Uterus (tissue), 4 donors: ENCODE results near the gene SDC3. TPM values are rescaled to one million over a fixed set of nuclear protein-coding genes. Genes with fewer than 3 reads are reported as not detected.

ENCODE experiments used
- DNase-seq, 2 donors: peaks; one replicate each; pipeline ENCODE4 v3.0.0-alpha.2; 2019 to 2020
- H3K27ac ChIP-seq, 2 donors: fragments of 200-600 bp; sonication (generic); 1 replicate in 1 of 2; 2 replicates in 1 of 2; pipeline ENCODE4 v1.5.1; 2016 to 2018
- H3K27me3 ChIP-seq, 2 donors: fragments of 200-600 bp; sonication (generic); one replicate each; pipeline ENCODE4 v1.5.1; 2018 to 2019; ENCODE audit warnings: control low read depth in 1 of 2
- H3K36me3 ChIP-seq, 2 donors: fragments of 200-600 bp; sonication (generic); one replicate each; pipeline ENCODE4 v1.5.1; 2019; ENCODE audit warnings: control low read depth in 1 of 2
- H3K4me1 ChIP-seq, 2 donors: fragments of 200-600 bp; sonication (generic); one replicate each; pipeline ENCODE4 v1.5.1; 2018 to 2019; ENCODE audit warnings: control low read depth in 1 of 2
- H3K4me3 ChIP-seq, 2 donors: fragments of 200-600 bp; sonication (generic); 1 replicate in 1 of 2; 2 replicates in 1 of 2; pipeline ENCODE4 v1.5.1; 2018 to 2019; ENCODE audit warnings: mild to moderate bottlenecking in 1 of 2
- H3K9me3 ChIP-seq, 2 donors: fragments of 200-600 bp; sonication (generic); one replicate each; pipeline ENCODE4 v1.5.1; 2019; ENCODE audit warnings: control low read depth in 1 of 2
- CTCF ChIP-seq, 4 experiments: fragments of 200-600 bp in 2 of 4; fragments of 450-650 bp in 2 of 4; sonication (generic) in 2 of 4; IDR thresholded peaks; one replicate each; pipeline ENCODE4 v1.5.1; 2016 to 2019; ENCODE audit warnings: antibody characterized with exemption in 4 of 4, mild to moderate bottlenecking in 2 of 4, moderate library complexity in 1 of 4
- POLR2A ChIP-seq, 2 donors: fragments of 450-650 bp; IDR thresholded peaks; one replicate each; pipeline ENCODE4 v1.6.1; 2016; ENCODE audit warnings: antibody characterized with exemption in 2 of 2, mild to moderate bottlenecking in 1 of 2, moderate library complexity in 1 of 2
- intact Hi-C: fragments of 100-400 bp; cut with DNase I; formaldehyde crosslinking; loops from one replicate; pipeline ENCODE4 v1.15.1; 2023; ENCODE audit warnings: low total_unique reads
- total RNA-seq, 4 donors: library from RNA; depleted of rRNA in 3 of 4; stranded (reverse); fragments of >200 nt in 3 of 4; gene quantifications; one replicate each; pipeline versions ENCODE4 v1.1.0 to v1.2.4, GENCODE V29; 2014 to 2023
- donor health status: DM: yes; HTN: yes; CAD: no.

The SDC3 gene
- total RNA-seq, 4 donors from 2014 or later = 12.4 to 38.3 (median 30.5) TPM

DNA sequence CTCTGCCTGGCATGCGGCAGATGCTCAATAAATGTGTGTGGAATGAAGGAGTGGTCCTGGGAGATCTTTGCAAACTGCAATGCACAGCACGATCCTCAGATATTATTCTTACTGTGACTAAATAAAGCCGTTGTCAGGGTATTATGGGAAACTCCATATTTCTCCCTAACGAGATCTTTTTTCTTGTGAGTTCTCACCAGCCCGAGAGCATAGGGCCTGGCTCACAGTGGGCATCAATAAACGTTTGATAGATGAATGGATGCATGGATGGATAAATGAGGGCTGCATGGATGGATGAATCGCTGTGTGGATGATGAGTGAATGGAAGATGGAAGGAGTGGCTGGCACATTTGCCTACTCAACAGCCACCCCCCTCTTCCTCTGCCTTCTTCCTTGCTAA is 69.6 kb downstream of the SDC3 start:
- no peaks in the 10 kb centered on the region for H3K9me3 ChIP-seq
- no peak overlapping the region for H3K4me3 ChIP-seq
- no peaks in the 10 kb centered on the region for H3K4me1 ChIP-seq
- H3K36me3 ChIP-seq = no peaks in the 10 kb centered on the region
- TF ChIP-seq POLR2A (IDR thresholded peaks at IDR 0.05) (no peak), CTCF (IDR thresholded peaks at IDR 0.05) (no peak)
- intact Hi-C loops = no loop called here
- no peak for DNase-seq
- H3K27ac ChIP-seq = no peak overlapping the region
- no peaks in the 10 kb centered on the region for H3K27me3 ChIP-seq

- no peak for TF ChIP-seq POLR2A (IDR thresholded peaks at IDR 0.05)
- TF ChIP-seq CTCF (IDR thresholded peaks at IDR 0.05) = no peak
- Histone ChIP-seq H3K27ac (no peak overlapping the region), H3K4me3 (no peak overlapping the region), H3K9me3 (no peaks in the 10 kb centered on the region), H3K4me1 (no peaks in the 10 kb centered on the region), H3K36me3 (no peaks in the 10 kb centered on the region), H3K27me3 (no peaks in the 10 kb centered on the region)
- intact Hi-C loops = no loop called here
- no peak for DNase-seq
Observed at GRCh38 chr1:30837653-30838052, 70.9 kb downstream of the SDC3 start.

- intact Hi-C loops = no loop called here
- no peak for TF ChIP-seq POLR2A (IDR thresholded peaks at IDR 0.05)
- TF ChIP-seq CTCF (IDR thresholded peaks at IDR 0.05) = no peak
- DNase-seq = no peak
- no peaks in the 10 kb centered on the region for H3K4me1 ChIP-seq
- H3K36me3 ChIP-seq = no peaks in the 10 kb centered on the region
- H3K27me3 ChIP-seq = no peaks in the 10 kb centered on the region
- H3K9me3 ChIP-seq = no peaks in the 10 kb centered on the region
- no peak overlapping the region for H3K4me3 ChIP-seq
- no peak overlapping the region for H3K27ac ChIP-seq
Observed at GRCh38 chr1:30834253-30834652, 74.3 kb downstream of the SDC3 start.

GRCh38 chr1:30830537-30830936 is 78.0 kb downstream of the SDC3 start:
- Histone ChIP-seq H3K4me3 (no peak overlapping the region), H3K27me3 (no peaks in the 10 kb centered on the region), H3K36me3 (no peaks in the 10 kb centered on the region), H3K9me3 (no peaks in the 10 kb centered on the region), H3K4me1 (no peaks in the 10 kb centered on the region), H3K27ac (no peak overlapping the region)
- TF ChIP-seq POLR2A (IDR thresholded peaks at IDR 0.05) (no peak), CTCF (IDR thresholded peaks at IDR 0.05) (no peak)
- intact Hi-C loops = no loop called here
- DNase-seq = no peak

GRCh38 chr1:30829889-30830288 is 78.7 kb downstream of the SDC3 start:
- TF ChIP-seq CTCF (IDR thresholded peaks at IDR 0.05) (no peak), POLR2A (IDR thresholded peaks at IDR 0.05) (no peak)
- Histone ChIP-seq H3K27ac (no peak overlapping the region), H3K4me1 (no peaks in the 10 kb centered on the region), H3K36me3 (no peaks in the 10 kb centered on the region), H3K4me3 (no peak overlapping the region), H3K27me3 (no peaks in the 10 kb centered on the region), H3K9me3 (no peaks in the 10 kb centered on the region)
- intact Hi-C loops = no loop called here
- DNase-seq = no peak
